Prostate gland (tissue), 2 donors: Measurements from ENCODE around the gene SLC35G3. TPM values are rescaled to one million over a fixed set of nuclear protein-coding genes. Genes with fewer than 3 reads are reported as not detected.
"Not testable (repeated sequence)": the region's sequence is repeated elsewhere in the genome, so short reads cannot be mapped to it uniquely, and the experiment has no call there.

Experiments used
- DNase-seq: peaks from one replicate; pipeline ENCODE4 v3.0.0-alpha.2; 2019; ENCODE audit warnings: low spot score
- H3K27ac ChIP-seq, 2 donors: fragments of 200-600 bp; sonication (generic); 2 replicates each; pipeline ENCODE4 v1.5.1; 2017 to 2019
- H3K27me3 ChIP-seq: fragments of 200-600 bp; sonication (generic); replicated peaks from 2 replicates; pipeline ENCODE4 v1.5.1; 2019; ENCODE audit not compliant: insufficient read depth
- H3K36me3 ChIP-seq, 2 donors: fragments of 200-600 bp; sonication (generic); 1 replicate in 1 of 2; 2 replicates in 1 of 2; pipeline versions ENCODE4 v1.5.1 to v1.8.1; 2017 to 2019
- H3K4me1 ChIP-seq: fragments of 200-600 bp; sonication (generic); replicated peaks from 2 replicates; pipeline ENCODE4 v1.5.1; 2019
- H3K4me3 ChIP-seq, 2 donors: fragments of 200-600 bp; sonication (generic); 2 replicates each; pipeline ENCODE4 v1.5.1; 2017 to 2019
- H3K9me3 ChIP-seq: fragments of 200-600 bp; sonication (generic); 2 replicates; pipeline ENCODE4 v1.5.1; 2017
- CTCF ChIP-seq, 4 experiments: fragments of 200-600 bp in 2 of 4; fragments of 450-650 bp in 2 of 4; sonication (generic) in 2 of 4; IDR thresholded peaks; 1 replicate in 3 of 4; 2 replicates in 1 of 4; pipeline ENCODE4 v1.5.1; 2016 to 2019; ENCODE audit warnings: antibody characterized with exemption in 4 of 4, mild to moderate bottlenecking in 2 of 4, moderate library complexity in 2 of 4
- POLR2A ChIP-seq: fragments of 450-650 bp; IDR thresholded peaks from one replicate; pipeline ENCODE4 v1.6.1; 2016; ENCODE audit warnings: antibody characterized with exemption, mild to moderate bottlenecking
- POLR2AphosphoS5 ChIP-seq: sonication (generic); formaldehyde crosslinking; IDR thresholded peaks from one replicate; pipeline ENCODE4 v1.6.1; 2017; ENCODE audit warnings: antibody characterized with exemption
- WGBS: methylation state at CpG from one replicate; pipeline ENCODE4 v1.1.5; 2018; 5-methylcytosine and 5-hydroxymethylcytosine counted together
- intact Hi-C: fragments of 100-400 bp; cut with DNase I; formaldehyde crosslinking; loops from one replicate; pipeline ENCODE4 v1.14.2; 2022
- total RNA-seq, 2 donors: library from RNA; depleted of rRNA; stranded (reverse); fragments of >200 nt; gene quantifications; one replicate each; pipeline ENCODE4 v1.1.0, GENCODE V29; 2016

Gene SLC35G3
- total RNA-seq, 2 donors from 2014 or later: 0.34 TPM; not detected in 1

GRCh38 chr17:35210741-35211140 lies 16.5 kb upstream of the SLC35G3 start:
- TF ChIP-seq POLR2A: no peak
- no peak for TF ChIP-seq CTCF (IDR thresholded peaks at IDR 0.05)
- no peak for TF ChIP-seq POLR2AphosphoS5
- intact Hi-C loops: no loop called here
- no peak overlapping the region for H3K4me3 ChIP-seq

GRCh38 chr17:35202582-35202981 lies 8.4 kb upstream of the SLC35G3 start:
- H3K9me3 ChIP-seq, intact Hi-C loops, H3K36me3 ChIP-seq, H3K4me3 ChIP-seq, DNase-seq, H3K27me3 ChIP-seq, H3K27ac ChIP-seq, H3K4me1 ChIP-seq: not testable (repeated sequence)
- WGBS: 75% methylated on average over 2 of the region's 2 CpGs

More at GRCh38 chr17:35210741-35211140, 16.5 kb upstream of the SLC35G3 start:
- 84% methylated on average over 7 of the region's 7 CpGs for WGBS
- no peaks in the 10 kb centered on the region for H3K9me3 ChIP-seq
- no peaks in the 10 kb centered on the region for H3K27me3 ChIP-seq
- no peaks in the 10 kb centered on the region for H3K36me3 ChIP-seq
- no peaks in the 10 kb centered on the region for H3K4me1 ChIP-seq
- no peak for DNase-seq
- H3K27ac ChIP-seq: no peak overlapping the region

GRCh38 chr17:35195062-35195461 lies 869 bp upstream of the SLC35G3 start:
- H3K9me3 ChIP-seq, H3K4me3 ChIP-seq, H3K27ac ChIP-seq, intact Hi-C loops, H3K27me3 ChIP-seq, H3K36me3 ChIP-seq, H3K4me1 ChIP-seq, DNase-seq: not testable (repeated sequence)
- WGBS: 96% methylated on average over 31 of the region's 31 CpGs

GRCh38 chr17:35192708-35193107 lies 1.5 kb downstream of the SLC35G3 start:
- TF ChIP-seq POLR2A: no peak
- no peak for TF ChIP-seq CTCF (IDR thresholded peaks at IDR 0.05)
- no peak for TF ChIP-seq POLR2AphosphoS5
- 75% methylated on average over 8 of the region's 8 CpGs for WGBS
- H3K4me1 ChIP-seq: no peaks in the 10 kb centered on the region
- H3K9me3 ChIP-seq: no peaks in the 10 kb centered on the region
- intact Hi-C loops: no loop called here
- DNase-seq: no peak
- no peak overlapping the region for H3K4me3 ChIP-seq
- H3K27me3 ChIP-seq: no peaks in the 10 kb centered on the region
- H3K27ac ChIP-seq: no peak overlapping the region
- no peaks in the 10 kb centered on the region for H3K36me3 ChIP-seq

GRCh38 chr17:35191001-35191695 lies 3.0 kb downstream of the SLC35G3 start:
- intact Hi-C loops: no loop called here
- no peak for TF ChIP-seq POLR2AphosphoS5
- no peak for TF ChIP-seq POLR2A
- no peak for TF ChIP-seq CTCF (IDR thresholded peaks at IDR 0.05)
- no peak overlapping the region for H3K4me3 ChIP-seq
- no peak for DNase-seq
- no peaks in the 10 kb centered on the region for H3K27me3 ChIP-seq
- no peak overlapping the region for H3K27ac ChIP-seq
- 64% methylated on average over 11 of the region's 11 CpGs for WGBS
- H3K4me1 ChIP-seq: no peaks in the 10 kb centered on the region
- no peaks in the 10 kb centered on the region for H3K9me3 ChIP-seq
- no peaks in the 10 kb centered on the region for H3K36me3 ChIP-seq

- TF ChIP-seq CTCF (IDR thresholded peaks at IDR 0.05) (no peak), POLR2A (no peak), POLR2AphosphoS5 (no peak)
- Histone ChIP-seq H3K9me3 (no peaks in the 10 kb centered on the region), H3K4me3 (no peak overlapping the region), H3K27ac (no peak overlapping the region), H3K4me1 (no peaks in the 10 kb centered on the region), H3K27me3 (no peaks in the 10 kb centered on the region), H3K36me3 (no peaks in the 10 kb centered on the region)
- WGBS: 82% methylated on average over 3 of the region's 3 CpGs
- intact Hi-C loops: no loop called here
- no peak for DNase-seq
These were observed 4.9 kb downstream of the SLC35G3 start for GRCh38 chr17:35189291-35189690.
